ENCODE results near the gene TMEM106B. TPM values are rescaled to one million over a fixed set of nuclear protein-coding genes. Genes with fewer than 3 reads are reported as not detected.

The TMEM106B gene
- total and polyA plus RNA-seq, 2 donors (not counting 1 experiment from before 2014, with no cell fraction given), result 51.9 to 60.2 TPM

DNA sequence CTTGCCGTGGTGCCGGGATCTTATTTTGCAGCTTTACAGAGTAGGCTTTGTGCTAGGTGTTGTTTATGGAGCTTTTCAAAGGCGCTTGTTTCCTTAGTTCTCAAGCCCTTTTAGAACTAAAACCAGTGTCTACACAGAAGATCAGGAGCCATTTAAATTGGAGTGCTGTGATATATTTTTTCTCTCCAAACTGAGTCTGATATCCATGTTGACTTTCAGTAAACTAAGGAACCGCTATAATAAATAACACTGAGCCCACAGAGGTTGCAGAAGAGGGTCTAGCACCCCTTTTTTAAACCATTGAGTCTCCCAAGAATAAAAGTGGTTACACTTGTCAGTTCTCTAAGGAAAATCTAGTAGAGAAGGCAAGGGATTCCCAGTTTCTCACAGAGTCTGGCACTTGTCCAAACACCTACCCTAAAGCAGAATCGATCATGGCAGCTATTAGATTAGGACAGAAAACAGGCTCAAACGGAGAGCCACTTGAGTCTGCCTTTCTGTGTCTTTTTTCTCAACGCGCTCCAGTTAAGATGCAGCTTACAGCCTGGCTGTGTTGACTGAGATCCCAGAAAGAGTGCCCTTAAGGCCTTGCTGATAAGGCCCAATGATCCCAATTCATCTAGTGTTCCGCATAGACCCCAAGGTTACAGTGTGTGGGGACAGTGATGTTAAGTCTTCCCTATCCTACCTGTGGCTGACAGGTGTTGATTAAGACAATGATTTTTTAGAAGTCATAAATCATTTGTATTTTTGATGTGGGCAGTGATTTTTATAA is 804 bp downstream of the TMEM106B start:
- peak overlapping the region; percentile 78 for H2AFZ ChIP-seq (ENCODE audit: low read length)
- peak overlapping the region; percentile 91 for H3K9ac ChIP-seq (ENCODE audit: insufficient read depth, low read length)
- peaks cover 8% of the 10 kb centered on the region for H3K79me2 ChIP-seq (ENCODE audit: control insufficient read depth, insufficient read depth, low read length)
- H3K36me3 ChIP-seq (ENCODE audit: control insufficient read depth, insufficient read depth, low read length), result no peaks in the 10 kb centered on the region
- no peaks in the 10 kb centered on the region for H3K4me1 ChIP-seq (ENCODE audit: control insufficient read depth, extremely low read depth, insufficient read depth, low read length)
- DNase-seq (ENCODE audit: low read depth in 2 of 2), result peak; percentile 10 to 39
- H3K9me3 ChIP-seq (ENCODE audit: control insufficient read depth, insufficient read depth, low read depth, low read length), result no peaks in the 10 kb centered on the region
- no peaks in the 10 kb centered on the region for H4K20me1 ChIP-seq (ENCODE audit: control insufficient read depth, extremely low read depth, insufficient read depth, low read length)
- no peak for TF ChIP-seq EZH2 (IDR thresholded peaks at IDR 0.05; ENCODE audit: low read length, missing control alignments)
- TF ChIP-seq, protein P1, sequence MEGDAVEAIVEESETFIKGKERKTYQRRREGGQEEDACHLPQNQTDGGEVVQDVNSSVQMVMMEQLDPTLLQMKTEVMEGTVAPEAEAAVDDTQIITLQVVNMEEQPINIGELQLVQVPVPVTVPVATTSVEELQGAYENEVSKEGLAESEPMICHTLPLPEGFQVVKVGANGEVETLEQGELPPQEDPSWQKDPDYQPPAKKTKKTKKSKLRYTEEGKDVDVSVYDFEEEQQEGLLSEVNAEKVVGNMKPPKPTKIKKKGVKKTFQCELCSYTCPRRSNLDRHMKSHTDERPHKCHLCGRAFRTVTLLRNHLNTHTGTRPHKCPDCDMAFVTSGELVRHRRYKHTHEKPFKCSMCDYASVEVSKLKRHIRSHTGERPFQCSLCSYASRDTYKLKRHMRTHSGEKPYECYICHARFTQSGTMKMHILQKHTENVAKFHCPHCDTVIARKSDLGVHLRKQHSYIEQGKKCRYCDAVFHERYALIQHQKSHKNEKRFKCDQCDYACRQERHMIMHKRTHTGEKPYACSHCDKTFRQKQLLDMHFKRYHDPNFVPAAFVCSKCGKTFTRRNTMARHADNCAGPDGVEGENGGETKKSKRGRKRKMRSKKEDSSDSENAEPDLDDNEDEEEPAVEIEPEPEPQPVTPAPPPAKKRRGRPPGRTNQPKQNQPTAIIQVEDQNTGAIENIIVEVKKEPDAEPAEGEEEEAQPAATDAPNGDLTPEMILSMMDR (conservative IDR thresholded peaks at IDR 0.05 in 1 of 2, IDR thresholded peaks at IDR 0.05 in 1 of 2; ENCODE audit: low read depth in 1 of 2, low read length in 2 of 2), result no peak
- peak overlapping the region; percentile 91 to 97 (median 94) for H3K4me3 ChIP-seq (replicated peaks in 1 of 4; ENCODE audit: control extremely low read depth in 1 of 4, insufficient read depth in 1 of 4, low read depth in 3 of 4, low read length in 4 of 4)
- H3K27me3 ChIP-seq (ENCODE audit: control insufficient read depth, insufficient read depth, low read length), result no peaks in the 10 kb centered on the region
- peak overlapping the region; percentile 68 for H3K4me2 ChIP-seq (ENCODE audit: extremely low read depth, insufficient read depth, low read length)
- peak overlapping the region; percentile 87 for H3K27ac ChIP-seq (ENCODE audit: insufficient read depth, low read length)

DNA sequence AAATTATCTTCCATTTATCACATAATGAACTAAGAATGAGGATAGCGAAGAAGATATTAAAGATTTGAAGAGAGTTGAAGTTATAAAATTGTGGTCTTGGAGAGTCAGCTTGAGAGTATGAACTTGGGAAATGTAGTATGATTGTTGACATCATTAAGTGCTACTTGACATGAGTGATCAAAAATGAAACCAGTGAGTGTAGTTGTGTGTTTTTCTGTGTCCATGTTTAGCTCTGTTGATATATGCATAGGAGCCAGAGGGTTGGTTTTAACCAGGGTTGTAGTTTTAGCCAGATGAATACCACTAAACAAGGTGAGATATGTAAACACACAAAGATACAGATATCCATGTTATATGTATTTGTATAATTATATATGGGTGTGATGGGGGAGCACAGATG is 6.2 kb downstream of the TMEM106B start:
- Histone ChIP-seq H3K36me3 (ENCODE audit: control insufficient read depth, insufficient read depth, low read length) (peaks cover 3% of the 10 kb centered on the region), H3K4me2 (ENCODE audit: extremely low read depth, insufficient read depth, low read length) (no peak overlapping the region), H3K9me3 (ENCODE audit: control insufficient read depth, insufficient read depth, low read depth, low read length) (no peaks in the 10 kb centered on the region), H4K20me1 (ENCODE audit: control insufficient read depth, extremely low read depth, insufficient read depth, low read length) (no peaks in the 10 kb centered on the region), H2AFZ (ENCODE audit: low read length) (no peak overlapping the region), H3K27ac (ENCODE audit: insufficient read depth, low read length) (no peak overlapping the region), H3K79me2 (ENCODE audit: control insufficient read depth, insufficient read depth, low read length) (no peaks in the 10 kb centered on the region), H3K4me1 (ENCODE audit: control insufficient read depth, extremely low read depth, insufficient read depth, low read length) (no peaks in the 10 kb centered on the region), H3K27me3 (ENCODE audit: control insufficient read depth, insufficient read depth, low read length) (no peaks in the 10 kb centered on the region), H3K4me3 (replicated peaks in 1 of 4; ENCODE audit: control extremely low read depth in 1 of 4, insufficient read depth in 1 of 4, low read depth in 3 of 4, low read length in 4 of 4) (no peak overlapping the region), H3K9ac (ENCODE audit: insufficient read depth, low read length) (no peak overlapping the region)
- no peak for DNase-seq (ENCODE audit: low read depth in 2 of 2)
- TF ChIP-seq, protein P1 (conservative IDR thresholded peaks at IDR 0.05 in 1 of 2, IDR thresholded peaks at IDR 0.05 in 1 of 2; ENCODE audit: low read depth in 1 of 2, low read length in 2 of 2), result no peak
- TF ChIP-seq EZH2 (IDR thresholded peaks at IDR 0.05; ENCODE audit: low read length, missing control alignments), result no peak

DNA sequence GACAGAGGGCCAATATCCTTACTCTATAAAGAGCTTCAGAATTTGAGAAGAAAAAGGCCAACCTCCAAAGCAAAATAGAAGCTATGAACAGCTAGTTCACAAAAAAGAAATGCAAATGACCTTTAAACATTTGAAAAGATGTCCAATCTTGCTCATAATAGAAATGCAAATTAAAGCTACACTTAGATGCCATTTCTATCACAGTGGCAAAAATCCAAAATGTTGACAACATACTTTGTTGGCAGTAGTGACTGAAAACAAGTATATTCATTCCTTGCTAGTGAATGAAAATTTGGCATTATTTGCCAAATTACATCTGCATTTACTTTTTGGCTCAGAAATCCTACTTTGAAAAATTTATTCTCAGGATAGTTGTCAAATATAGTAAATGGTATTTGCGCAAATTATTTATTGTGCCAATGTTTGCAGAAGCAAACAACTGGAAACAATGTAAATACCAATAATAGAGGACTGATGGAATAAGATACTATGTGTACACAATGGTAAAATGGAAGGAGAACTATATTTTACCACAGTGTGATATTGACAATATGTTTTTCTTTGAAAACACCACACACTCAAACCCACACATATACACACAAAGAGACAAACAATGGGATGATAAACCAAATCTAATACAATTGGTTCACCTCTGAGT is 9.4 kb downstream of the TMEM106B start:
- no peak overlapping the region for H3K4me3 ChIP-seq (replicated peaks in 1 of 4; ENCODE audit: control extremely low read depth in 1 of 4, insufficient read depth in 1 of 4, low read depth in 3 of 4, low read length in 4 of 4)
- H3K27me3 ChIP-seq (ENCODE audit: control insufficient read depth, insufficient read depth, low read length), result no peaks in the 10 kb centered on the region
- TF ChIP-seq EZH2 (IDR thresholded peaks at IDR 0.05; ENCODE audit: low read length, missing control alignments), result no peak
- TF ChIP-seq, protein P1 (conservative IDR thresholded peaks at IDR 0.05 in 1 of 2, IDR thresholded peaks at IDR 0.05 in 1 of 2; ENCODE audit: low read depth in 1 of 2, low read length in 2 of 2), result no peak
- no peak overlapping the region for H3K9ac ChIP-seq (ENCODE audit: insufficient read depth, low read length)
- H2AFZ ChIP-seq (ENCODE audit: low read length), result no peak overlapping the region
- no peak overlapping the region for H3K27ac ChIP-seq (ENCODE audit: insufficient read depth, low read length)
- no peaks in the 10 kb centered on the region for H3K4me1 ChIP-seq (ENCODE audit: control insufficient read depth, extremely low read depth, insufficient read depth, low read length)
- no peaks in the 10 kb centered on the region for H3K9me3 ChIP-seq (ENCODE audit: control insufficient read depth, insufficient read depth, low read depth, low read length)
- H3K36me3 ChIP-seq (ENCODE audit: control insufficient read depth, insufficient read depth, low read length), result peaks cover 3% of the 10 kb centered on the region
- no peaks in the 10 kb centered on the region for H4K20me1 ChIP-seq (ENCODE audit: control insufficient read depth, extremely low read depth, insufficient read depth, low read length)
- no peaks in the 10 kb centered on the region for H3K79me2 ChIP-seq (ENCODE audit: control insufficient read depth, insufficient read depth, low read length)
- DNase-seq (ENCODE audit: low read depth in 2 of 2), result peak in 1 of 2 donors; percentile 8
- H3K4me2 ChIP-seq (ENCODE audit: extremely low read depth, insufficient read depth, low read length), result no peak overlapping the region
